ENCODE data around the gene UPK1A. TPM values are rescaled to one million over a fixed set of nuclear protein-coding genes. Genes with fewer than 3 reads are reported as not detected.

The UPK1A gene
- total and polyA plus RNA-seq, 2 donors (not counting 1 experiment from before 2014, with no cell fraction given), result 0.16 TPM; not detected in 1

GRCh38 chr19:35663981-35664380 lies 2.3 kb upstream of the UPK1A start:
- intact Hi-C loops (cut with micrococcal nuclease), result no loop called here
- Mint-ChIP-seq H3K27ac (no peak overlapping the region), H3K4me1 (no peaks in the 10 kb centered on the region), H3K9me3 (ENCODE audit: insufficient read depth) (no peaks in the 10 kb centered on the region), H3K27me3 (no peaks in the 10 kb centered on the region), H3K4me3 (no peak overlapping the region)
- Histone ChIP-seq H3K79me2 (ENCODE audit: control insufficient read depth, insufficient read depth, low read length) (peaks cover 4% of the 10 kb centered on the region), H3K27ac (ENCODE audit: low read length in 2 of 2) (no peak overlapping the region), H3K4me2 (replicated peaks; ENCODE audit: low read depth, low read length, poor library complexity, severe bottlenecking) (no peak overlapping the region), H4K20me1 (ENCODE audit: control insufficient read depth, insufficient read depth, low read length, poor library complexity, severe bottlenecking) (no peaks in the 10 kb centered on the region), H3K9ac (ENCODE audit: low read length) (no peak overlapping the region), H2AFZ (ENCODE audit: insufficient read depth, low read depth, low read length, poor library complexity, severe bottlenecking) (no peak overlapping the region), H3K27me3 (replicated peaks in 1 of 4; ENCODE audit: control extremely low read depth in 1 of 4, control insufficient read depth in 3 of 4, insufficient read depth in 4 of 4, low read length in 3 of 4) (no peaks in the 10 kb centered on the region), H3K4me1 (ENCODE audit: control insufficient read depth in 2 of 2, insufficient read depth in 2 of 2, low read length in 2 of 2) (no peaks in the 10 kb centered on the region), H3K9me3 (ENCODE audit: control extremely low read depth in 1 of 3, control insufficient read depth in 2 of 3, insufficient read depth in 1 of 3, low read length in 2 of 3) (no peaks in the 10 kb centered on the region), H3K36me3 (replicated peaks in 1 of 2; ENCODE audit: control extremely low read depth in 1 of 2, control insufficient read depth in 1 of 2, extremely low read depth in 1 of 2, insufficient read depth in 2 of 2, low read length in 1 of 2) (peaks cover 2 to 41% of the 10 kb centered on the region in 2 experiments), H3K4me3 (ENCODE audit: control extremely low read depth in 1 of 5, extremely low read depth in 1 of 5, insufficient read depth in 1 of 5, low read depth in 2 of 5, low read length in 4 of 5) (no peak overlapping the region)
- POLR2A ChIA-PET, result no interaction called here
- 96% methylated on average over 3 of the region's 3 CpGs for WGBS (ENCODE audit: insufficient coverage)
- no peak for TF ChIP-seq CTCF (IDR thresholded peaks at IDR 0.05)
- ATAC-seq (ENCODE audit: low read depth), result no peak
- CTCF ChIA-PET, result interaction anchor here (0.6 kb wide), 1 partner anchor 158 kb away, joined by 3 read pairs; no protein-coding TSS in a partner anchor
- no peak for DNase-seq

GRCh38 chr19:35665157-35665556 lies 1.2 kb upstream of the UPK1A start:
- POLR2A ChIA-PET, result no interaction called here
- CTCF ChIA-PET, result no interaction called here
- Mint-ChIP-seq H3K4me3 (no peak overlapping the region), H3K27ac (no peak overlapping the region), H3K4me1 (no peaks in the 10 kb centered on the region), H3K9me3 (ENCODE audit: insufficient read depth) (no peaks in the 10 kb centered on the region), H3K27me3 (peaks cover 6% of the 10 kb centered on the region)
- intact Hi-C loops (cut with micrococcal nuclease), result no loop called here
- Histone ChIP-seq H3K9ac (ENCODE audit: low read length) (no peak overlapping the region), H4K20me1 (ENCODE audit: control insufficient read depth, insufficient read depth, low read length, poor library complexity, severe bottlenecking) (no peaks in the 10 kb centered on the region), H2AFZ (ENCODE audit: insufficient read depth, low read depth, low read length, poor library complexity, severe bottlenecking) (no peak overlapping the region), H3K4me1 (ENCODE audit: control insufficient read depth in 2 of 2, insufficient read depth in 2 of 2, low read length in 2 of 2) (no peaks in the 10 kb centered on the region), H3K9me3 (ENCODE audit: control extremely low read depth in 1 of 3, control insufficient read depth in 2 of 3, insufficient read depth in 1 of 3, low read length in 2 of 3) (no peaks in the 10 kb centered on the region), H3K27me3 (replicated peaks in 1 of 4; ENCODE audit: control extremely low read depth in 1 of 4, control insufficient read depth in 3 of 4, insufficient read depth in 4 of 4, low read length in 3 of 4) (peaks cover 0 to 8% (median 2%) of the 10 kb centered on the region in 4 experiments), H3K79me2 (ENCODE audit: control insufficient read depth, insufficient read depth, low read length) (peaks cover 4% of the 10 kb centered on the region), H3K36me3 (replicated peaks in 1 of 2; ENCODE audit: control extremely low read depth in 1 of 2, control insufficient read depth in 1 of 2, extremely low read depth in 1 of 2, insufficient read depth in 2 of 2, low read length in 1 of 2) (peaks cover 0 to 32% of the 10 kb centered on the region in 2 experiments), H3K4me2 (replicated peaks; ENCODE audit: low read depth, low read length, poor library complexity, severe bottlenecking) (no peak overlapping the region), H3K4me3 (ENCODE audit: control extremely low read depth in 1 of 5, extremely low read depth in 1 of 5, insufficient read depth in 1 of 5, low read depth in 2 of 5, low read length in 4 of 5) (no peak overlapping the region), H3K27ac (ENCODE audit: low read length in 2 of 2) (no peak overlapping the region)
- TF ChIP-seq CTCF (IDR thresholded peaks at IDR 0.05) (no peak), EZH2 (IDR thresholded peaks at IDR 0.05; ENCODE audit: borderline replicate concordance, insufficient read depth, low read depth, low read length, poor library complexity, severe bottlenecking) (no peak)
- ATAC-seq (ENCODE audit: low read depth), result no peak
- 96% methylated on average over 24 of the region's 24 CpGs for WGBS (ENCODE audit: insufficient coverage)
- DNase-seq, result no peak

All from B cell (primary cell).